H1 (cell line): ENCODE results near the gene CEP85L. TPM values are rescaled to one million over a fixed set of nuclear protein-coding genes. Genes with fewer than 3 reads are reported as not detected.

Source experiments
- CTCF ChIA-PET: fragments of 300-600 bp; sonication (Branson Sonifier 250); formaldehyde crosslinking; loops from one replicate; lab custom pipeline; 2021; ENCODE audit not compliant: partially characterized antibody; lab: Charles Lee
- POLR2A ChIA-PET: fragments of 300-600 bp; sonication (Branson Sonifier 250); formaldehyde crosslinking; loops from one replicate; lab custom pipeline; 2021; ENCODE audit warnings: inconsistent platforms; ENCODE audit not compliant: partially characterized antibody; lab: Charles Lee
- DNase-seq, 2 experiments: peaks; one replicate each; pipeline versions ENCODE4 v3.0.0 to v3.0.0-alpha.2; 2010 to 2022; ENCODE audit warnings: low spot score in 2 of 2, low read depth in 1 of 2, mixed read lengths in 1 of 2
- FAIRE-seq: peaks from 2 replicates; lab custom pipeline; 2011; peaks lifted over from hg19 to GRCh38; lab: Jason Lieb, UNC
- H2AFZ ChIP-seq: 2 replicates; pipeline ENCODE4 v1.8.1; 2012; ENCODE audit warnings: low read length, inconsistent platforms
- H2AK5ac ChIP-seq: 2 replicates; pipeline ENCODE4 v1.6.1; 2013; ENCODE audit warnings: low read depth, low read length
- H2BK120ac ChIP-seq: replicated peaks from 2 replicates; pipeline ENCODE3; 2013; ENCODE audit warnings: low read depth, low read length, inconsistent platforms
- H2BK12ac ChIP-seq: 2 replicates; pipeline ENCODE4 v1.6.1; 2013; ENCODE audit warnings: low read depth, low read length
- H2BK15ac ChIP-seq: 2 replicates; pipeline ENCODE4 v1.6.1; 2013; ENCODE audit warnings: low read length
- H2BK20ac ChIP-seq: 2 replicates; pipeline ENCODE4 v1.6.1; 2013; ENCODE audit warnings: low read length
- H2BK5ac ChIP-seq: 2 replicates; pipeline ENCODE4 v1.6.1; 2013; ENCODE audit warnings: low read depth, low read length
- H3K14ac ChIP-seq: 2 replicates; pipeline ENCODE4 v1.6.1; 2013; ENCODE audit warnings: inconsistent platforms; ENCODE audit not compliant: insufficient read length
- H3K18ac ChIP-seq: 2 replicates; pipeline ENCODE4 v1.6.1; 2013; ENCODE audit warnings: low read length; ENCODE audit errors: extremely low read depth
- H3K23ac ChIP-seq: 2 replicates; pipeline ENCODE4 v1.6.1; 2013; ENCODE audit warnings: inconsistent platforms; ENCODE audit not compliant: insufficient read length
- H3K23me2 ChIP-seq: 2 replicates; pipeline ENCODE4 v1.6.1; 2013; ENCODE audit warnings: low read depth, low read length
- H3K27ac ChIP-seq: 2 replicates; pipeline ENCODE4 v1.6.1; 2011; ENCODE audit warnings: low read depth, low read length, inconsistent platforms
- H3K27me3 ChIP-seq, 4 experiments: replicated peaks in 1 of 4; 1 replicate in 1 of 4; 2 replicates in 3 of 4; pipeline versions ENCODE4 v1.6.1 to v1.8.1; 2011 to 2013; ENCODE audit warnings: low read length in 3 of 4, mild to moderate bottlenecking in 3 of 4, inconsistent platforms in 2 of 4, mixed read lengths in 2 of 4, moderate library complexity in 1 of 4; ENCODE audit not compliant: control insufficient read depth in 3 of 4, insufficient read depth in 3 of 4; ENCODE audit errors: extremely low read depth in 1 of 4
- H3K36me3 ChIP-seq, 4 experiments: 2 replicates each; pipeline versions ENCODE4 v1.6.1 to v1.8.1; 2011 to 2013; ENCODE audit warnings: mild to moderate bottlenecking in 4 of 4, low read length in 3 of 4, moderate library complexity in 2 of 4, control low read depth in 1 of 4, inconsistent platforms in 1 of 4; ENCODE audit not compliant: insufficient read depth in 4 of 4, control insufficient read depth in 2 of 4
- H3K4ac ChIP-seq: replicated peaks from 2 replicates; pipeline ENCODE3; 2013; ENCODE audit warnings: low read length, low read depth, mixed read lengths, inconsistent platforms; ENCODE audit not compliant: insufficient read length
- H3K4me1 ChIP-seq, 4 experiments: replicated peaks in 1 of 4; 1 replicate in 1 of 4; 2 replicates in 3 of 4; pipeline versions ENCODE4 v1.6.1 to v1.8.1; 2011 to 2013; ENCODE audit warnings: low read length in 3 of 4, inconsistent platforms in 2 of 4, mixed read lengths in 1 of 4; ENCODE audit not compliant: insufficient read depth in 4 of 4, control insufficient read depth in 3 of 4
- H3K4me2 ChIP-seq, 2 experiments: 2 replicates each; pipeline versions ENCODE4 v1.6.1 to v1.8.1; 2011 to 2013; ENCODE audit warnings: low read depth in 2 of 2, low read length in 2 of 2, control low read depth in 1 of 2, inconsistent platforms in 1 of 2, mild to moderate bottlenecking in 1 of 2; ENCODE audit not compliant: insufficient read depth in 1 of 2
- H3K4me3 ChIP-seq, 4 experiments: fragments of 200-600, 300-600 bp in 1 of 4; sonication (generic), shearing (Covaris generic), sonication (Bioruptor Twin) in 1 of 4; 2 replicates each; pipeline versions ENCODE4 v1.5.1 to v1.8.1; 2011 to 2016; ENCODE audit warnings: low read length in 4 of 4, low read depth in 3 of 4, control low read depth in 2 of 4, inconsistent platforms in 2 of 4, mild to moderate bottlenecking in 2 of 4, mixed read lengths in 1 of 4, moderate library complexity in 1 of 4; ENCODE audit not compliant: insufficient read depth in 2 of 4; ENCODE audit errors: extremely low read depth in 1 of 4
- H3K56ac ChIP-seq: replicated peaks from 2 replicates; pipeline ENCODE3; 2013; ENCODE audit warnings: low read depth, mild to moderate bottlenecking, mixed read lengths, low read length, inconsistent platforms; ENCODE audit not compliant: insufficient read length
- H3K79me1 ChIP-seq: 2 replicates; pipeline ENCODE4 v1.6.1; 2013; ENCODE audit warnings: low read depth, low read length, control low read depth
- H3K79me2 ChIP-seq, 2 experiments: 2 replicates each; pipeline versions ENCODE4 v1.6.1 to v1.8.1; 2012 to 2013; ENCODE audit warnings: low read length in 2 of 2, mild to moderate bottlenecking in 2 of 2, inconsistent platforms in 1 of 2; ENCODE audit not compliant: insufficient read depth in 2 of 2, control insufficient read depth in 1 of 2
- H3K9ac ChIP-seq, 4 experiments: replicated peaks in 1 of 4; 1 replicate in 1 of 4; 2 replicates in 3 of 4; pipeline versions ENCODE4 v1.6.1 to v1.8.1; 2011 to 2013; ENCODE audit warnings: low read depth in 3 of 4, low read length in 3 of 4, control low read depth in 2 of 4, mild to moderate bottlenecking in 2 of 4, moderate library complexity in 2 of 4, inconsistent platforms in 1 of 4; ENCODE audit errors: extremely low read depth in 1 of 4
- H3K9me3 ChIP-seq, 2 experiments: 2 replicates each; pipeline versions ENCODE4 v1.6.1 to v1.8.1; 2012 to 2013; ENCODE audit warnings: mild to moderate bottlenecking in 2 of 2, moderate library complexity in 2 of 2, control low read depth in 1 of 2, inconsistent platforms in 1 of 2, low read depth in 1 of 2, low read length in 1 of 2, mixed read lengths in 1 of 2; ENCODE audit not compliant: insufficient read depth in 2 of 2
- H4K20me1 ChIP-seq, 2 experiments: replicated peaks in 1 of 2; 2 replicates each; pipeline versions ENCODE3 to v1.8.1; 2011 to 2013; ENCODE audit warnings: inconsistent platforms in 2 of 2, low read length in 2 of 2, mild to moderate bottlenecking in 1 of 2; ENCODE audit not compliant: insufficient read depth in 2 of 2, control insufficient read depth in 1 of 2
- H4K5ac ChIP-seq: 2 replicates; pipeline ENCODE4 v1.6.1; 2013; ENCODE audit warnings: low read length, low read depth, mixed read lengths, inconsistent platforms; ENCODE audit not compliant: insufficient read length
- H4K8ac ChIP-seq: 2 replicates; pipeline ENCODE4 v1.8.0; 2013; ENCODE audit warnings: mild to moderate bottlenecking, moderate library complexity, low read length, inconsistent platforms; ENCODE audit not compliant: insufficient read depth; ENCODE audit errors: extremely low read depth
- H4K91ac ChIP-seq: replicated peaks from 2 replicates; pipeline ENCODE3; 2013; ENCODE audit warnings: low read length, mixed read lengths, inconsistent platforms; ENCODE audit not compliant: insufficient read length
- KDM1A ChIP-seq: fragments of 200-600, 300-600 bp; sonication (generic); IDR thresholded peaks from 2 replicates; pipeline ENCODE4 v1.7.1; 2016; ENCODE audit warnings: mild to moderate bottlenecking, low read length, borderline replicate concordance
- KDM4A ChIP-seq: IDR thresholded peaks from one replicate; pipeline ENCODE4 v1.7.1; 2012; ENCODE audit warnings: low read depth, mild to moderate bottlenecking, moderate library complexity, low read length, inconsistent platforms; ENCODE audit not compliant: severe bottlenecking
- RFX5 ChIP-seq: IDR thresholded peaks from 2 replicates; pipeline ENCODE4 v1.6.1; 2011; ENCODE audit warnings: low read depth, low read length, improper control_type of control experiment, borderline replicate concordance
- SIRT6 ChIP-seq: IDR thresholded peaks from one replicate; pipeline ENCODE4 v1.7.1; 2012; ENCODE audit warnings: low read length, inconsistent platforms
- SRF ChIP-seq: IDR thresholded peaks from 2 replicates; pipeline ENCODE4 v1.6.1; 2011; ENCODE audit warnings: mild to moderate bottlenecking, low read depth, low read length, moderate library complexity
- WGBS, 2 experiments: shearing (Covaris generic) in 1 of 2; methylation state at CpG; one replicate each; pipeline versions ENCODE4 v1.1.6 to v1.1.7; 2013 to 2015; ENCODE audit warnings: low lambda C conversion rate in 2 of 2, mixed read lengths in 2 of 2, inconsistent platforms in 1 of 2, low coverage in 1 of 2, missing lambda C conversion rate in 1 of 2; ENCODE audit not compliant: insufficient replicate concordance in 2 of 2, insufficient coverage in 1 of 2, insufficient read length in 1 of 2; ENCODE audit errors: extremely low coverage in 1 of 2, missing lambda C conversion rate in 1 of 2; 5-methylcytosine and 5-hydroxymethylcytosine counted together
- polyA plus RNA-seq, 7 experiments: library from polyadenylated mRNA; depleted of rRNA in 3 of 7; stranded (reverse) in 5 of 7; unstranded in 2 of 7; fragments of >200 nt in 5 of 7; fragments of 200-250 nt in 2 of 7; gene quantifications; 1 replicate in 5 of 7; 2 replicates in 1 of 7; 4 replicates in 1 of 7; pipeline versions ENCODE4 v1.2.1 to v1.2.3, GENCODE V29; 2011 to 2013; ENCODE audit warnings: missing spikeins in 2 of 7, mixed read lengths in 2 of 7
- total RNA-seq: library from RNA; stranded (reverse); fragmentation: NEBNext Ultra II Directional; extraction: Animal tissue kit (Norgen Biotek cat#: 25700); gene quantifications from 2 replicates; pipeline ENCODE4 v1.2.1, GENCODE V29; 2021
- TF ChIP-seq, protein P1 (sequence below): IDR thresholded peaks from 2 replicates; pipeline ENCODE4 v1.6.1; 2012; ENCODE audit warnings: inconsistent platforms

Gene CEP85L
- total and polyA plus RNA-seq, 2 of the 8 experiments (the other 6 are each of a cell fraction or from before 2014, with no cell fraction given), result 3.2 to 27.6 TPM

DNA sequence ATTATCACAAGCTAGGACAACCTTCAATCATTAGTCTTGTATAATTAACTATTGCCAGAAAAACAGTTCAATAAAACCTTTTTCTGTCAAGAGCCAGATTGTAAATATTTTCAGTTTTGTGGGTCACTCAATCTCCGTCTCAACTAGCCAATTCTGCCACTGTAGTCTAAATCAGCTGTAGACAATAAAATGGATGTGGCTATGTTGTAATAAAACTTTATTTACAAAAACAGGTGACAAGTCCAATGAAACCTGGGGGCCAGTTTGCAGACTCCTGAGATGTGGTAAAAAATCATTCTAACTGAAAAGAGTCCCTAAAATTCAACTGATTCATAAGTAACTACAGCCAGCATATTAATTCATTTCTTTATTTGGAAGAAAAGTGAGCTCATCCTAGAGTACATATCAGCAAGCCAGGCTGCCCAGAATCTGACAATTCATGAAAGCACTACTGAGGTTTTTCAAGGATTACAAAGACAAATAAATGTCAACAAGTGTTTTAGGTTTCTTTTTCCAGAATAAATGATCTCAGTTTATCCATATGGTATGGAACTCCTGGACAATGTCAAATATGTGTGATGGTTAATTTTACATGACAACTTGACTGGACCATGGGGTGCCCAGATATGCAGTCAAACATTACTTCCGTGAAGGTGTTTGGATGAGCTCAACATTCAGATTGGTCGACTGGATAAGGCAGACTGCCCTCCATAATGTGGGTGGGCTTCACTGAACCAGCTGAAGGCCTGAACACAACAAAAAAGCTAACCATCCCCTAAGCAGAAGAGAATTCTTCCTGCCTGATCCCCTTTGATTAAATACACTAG, 15.3 kb downstream of the CEP85L start:
- Histone ChIP-seq H2BK5ac (no peak overlapping the region), H4K5ac (no peak overlapping the region), H3K9ac (no peak overlapping the region), H3K23me2 (no peaks in the 10 kb centered on the region), H4K8ac (no peak overlapping the region), H3K9me3 (no peaks in the 10 kb centered on the region; a peak in 1 of 4 replicates), H2AFZ (no peak overlapping the region), H2BK15ac (no peak overlapping the region), H4K20me1 (no peaks in the 10 kb centered on the region), H3K14ac (no peak overlapping the region), H2AK5ac (no peak overlapping the region), H2BK12ac (no peak overlapping the region), H3K56ac (no peak overlapping the region), H3K79me1 (no peaks in the 10 kb centered on the region), H2BK20ac (no peak overlapping the region), H3K18ac (no peak overlapping the region)
- no peak for FAIRE-seq
- POLR2A ChIA-PET, result no interaction called here
- CTCF ChIA-PET, result interaction anchor here (1.4 to 2.4 kb wide), 3 partner anchors 56 to 75 kb away, joined by 3 to 6 read pairs (median 5); no protein-coding TSS in a partner anchor
- TF ChIP-seq SIRT6 (no peak), SRF (no peak), KDM1A (no peak), KDM4A (no peak), RFX5 (no peak)
- TF ChIP-seq, protein P1, sequence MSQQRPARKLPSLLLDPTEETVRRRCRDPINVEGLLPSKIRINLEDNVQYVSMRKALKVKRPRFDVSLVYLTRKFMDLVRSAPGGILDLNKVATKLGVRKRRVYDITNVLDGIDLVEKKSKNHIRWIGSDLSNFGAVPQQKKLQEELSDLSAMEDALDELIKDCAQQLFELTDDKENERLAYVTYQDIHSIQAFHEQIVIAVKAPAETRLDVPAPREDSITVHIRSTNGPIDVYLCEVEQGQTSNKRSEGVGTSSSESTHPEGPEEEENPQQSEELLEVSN, result no peak
- TF ChIP-seq, all 59 proteins: peak for 0
- WGBS, 2 experiments, result 89% methylated on average over 3 of the region's 3 CpGs; no CpG with 5 or more reads in 1 of the 2 experiments
- H4K91ac ChIP-seq, result no peak overlapping the region
- H3K27me3 ChIP-seq, result no peaks in the 10 kb centered on the region
- no peak overlapping the region for H3K4me2 ChIP-seq
- H3K27ac ChIP-seq, result no peak overlapping the region
- peaks cover 0 to 9% of the 10 kb centered on the region in 2 experiments; a peak in 1 of 4 replicates for H3K79me2 ChIP-seq
- DNase-seq, result no peak
- peaks cover 0 to 4% (median 1%) of the 10 kb centered on the region in 4 experiments; a peak in 2 of 7 replicates for H3K4me1 ChIP-seq
- no peaks in the 10 kb centered on the region for H3K36me3 ChIP-seq
- H3K23ac ChIP-seq, result no peak overlapping the region
- H3K4me3 ChIP-seq, result no peak overlapping the region
- H3K4ac ChIP-seq, result no peak overlapping the region
- H2BK120ac ChIP-seq, result no peak overlapping the region
